SKM-1 (cell line): ENCODE data around the gene DIP2A.
A peak's percentile ranks its signal among the peaks of the same experiment; 100 is the strongest.
"Not testable (repeated sequence)": the region's sequence is repeated elsewhere in the genome, so short reads cannot be mapped to it uniquely, and the experiment has no call there.

Experiments used
- DNase-seq: peaks from one replicate; lab custom pipeline; 2025; ENCODE audit not compliant: unreplicated experiment; lab: John Stamatoyannopoulos, UW

Gene DIP2A

DNA sequence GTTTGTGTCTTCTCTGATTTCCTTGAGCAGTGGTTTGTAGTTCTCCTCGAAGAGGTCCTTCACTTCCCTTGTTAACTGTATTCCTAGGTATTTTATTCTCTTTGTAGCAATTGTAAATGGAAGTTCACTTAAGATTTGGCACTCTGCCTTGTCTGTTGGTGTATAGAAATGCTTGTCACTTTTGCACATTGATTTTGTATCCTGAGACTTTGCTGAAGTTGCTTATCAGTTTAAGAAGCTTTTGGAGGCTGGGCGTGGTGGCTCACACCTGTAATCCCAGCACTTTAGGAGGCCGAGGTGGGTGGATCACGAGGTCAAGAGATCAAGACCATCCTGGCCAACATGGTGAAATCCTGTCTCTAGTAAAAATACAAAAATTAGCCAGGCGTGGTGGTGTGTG, 119.1 kb downstream of the DIP2A start:
- DNase-seq, result not testable (repeated sequence)

DNA sequence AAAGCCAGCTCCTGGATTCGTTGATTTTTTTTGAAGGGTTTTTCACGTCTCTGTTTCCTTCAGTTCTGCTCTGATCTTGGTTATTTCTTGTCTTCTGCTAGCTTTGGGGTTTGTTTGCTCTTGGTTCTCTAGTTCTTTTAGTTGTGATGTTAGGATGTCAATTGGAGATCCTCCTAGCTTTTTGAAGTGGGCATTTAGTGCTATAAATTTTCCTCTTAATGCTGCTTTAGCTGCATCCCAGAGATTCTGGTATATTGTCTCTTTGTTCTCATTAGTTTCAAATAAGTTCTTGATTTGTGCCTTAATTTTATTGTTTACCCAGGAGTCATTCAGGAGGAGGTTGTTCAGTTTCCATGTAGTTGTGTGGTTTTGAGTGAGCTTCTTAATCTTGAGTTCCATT, 120.7 kb downstream of the DIP2A start:
- DNase-seq, result not testable (repeated sequence)

DNA sequence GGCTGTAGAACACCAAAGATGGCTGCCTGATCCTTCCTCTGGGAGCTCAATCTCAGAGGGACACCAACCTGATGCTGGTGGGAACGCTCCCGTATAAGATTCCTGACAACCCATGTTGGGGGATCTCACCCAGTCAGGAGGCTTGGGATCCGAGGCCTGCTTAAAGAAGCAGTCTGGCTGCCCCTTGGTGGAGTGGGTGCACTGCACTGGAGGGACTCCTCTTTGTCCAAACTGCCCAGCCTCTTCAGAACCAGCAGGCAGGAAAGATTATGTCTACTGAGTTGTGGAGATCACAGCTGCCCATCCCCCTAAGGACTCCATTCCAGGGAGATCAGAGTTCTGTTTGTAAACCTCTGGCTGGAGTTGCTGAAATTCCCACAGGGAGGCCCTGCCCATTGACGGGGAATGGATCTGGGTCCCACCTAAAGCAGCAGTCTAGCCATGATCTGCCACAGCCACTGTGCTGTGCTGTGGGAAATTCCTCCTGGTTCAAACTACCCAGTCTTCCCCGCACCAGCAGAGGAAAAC, 123.2 kb downstream of the DIP2A start:
- DNase-seq, result no peak

DNA sequence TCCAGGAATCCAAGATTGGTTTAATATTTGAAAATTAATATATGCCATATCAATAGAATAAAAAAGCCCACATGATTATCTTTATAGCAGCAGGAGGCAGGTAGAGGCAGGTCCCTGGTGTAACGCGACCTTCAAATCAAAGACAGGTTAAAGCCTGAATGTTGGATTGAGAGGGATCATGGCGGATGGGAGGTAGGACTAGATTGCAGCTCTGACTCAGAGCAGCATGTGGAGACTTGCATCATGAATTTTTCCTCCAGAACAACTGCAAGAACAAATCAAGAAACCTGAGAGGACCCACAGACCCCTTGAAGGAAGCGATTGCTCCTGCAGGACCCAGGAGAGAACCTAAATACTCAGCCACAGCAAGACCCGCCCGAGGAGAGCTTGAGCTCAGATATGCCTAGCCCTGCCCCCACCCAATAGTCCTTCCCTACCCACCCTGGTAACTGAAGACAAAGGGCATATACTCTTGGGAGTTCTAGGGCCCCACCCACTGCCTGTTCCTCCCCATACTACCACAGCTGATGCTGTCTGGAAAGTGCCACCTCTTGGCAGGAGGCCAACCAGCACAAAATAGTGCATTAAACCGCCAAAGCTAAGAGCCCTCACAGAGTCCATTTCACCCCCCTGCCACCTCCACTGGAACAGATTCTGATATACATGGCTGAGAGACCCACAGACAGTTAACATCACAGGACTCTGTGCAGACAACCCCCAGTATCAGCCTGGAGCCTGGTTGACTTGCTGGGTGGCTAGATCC, 126.7 kb downstream of the DIP2A start:
- no peak for DNase-seq

DNA sequence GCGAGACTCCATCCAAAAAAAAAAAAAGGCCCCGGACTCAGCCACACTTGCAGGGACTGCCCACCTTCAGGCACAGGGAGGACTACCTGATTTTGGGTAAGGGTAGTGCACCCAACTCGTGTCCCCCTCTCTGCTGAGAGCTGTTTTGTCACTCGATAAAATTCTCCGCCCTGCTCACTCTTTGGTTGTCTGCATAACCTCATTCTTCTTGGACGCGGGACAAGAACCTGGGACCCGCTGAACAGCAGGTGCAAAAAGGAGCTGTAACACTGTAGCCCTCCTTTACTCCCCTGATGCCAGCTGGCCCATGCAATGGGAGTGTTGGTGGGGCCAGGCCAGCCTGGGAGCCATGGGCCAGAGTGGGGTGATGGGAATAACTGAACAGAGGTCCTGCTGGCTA, 135.6 kb downstream of the DIP2A start:
- no peak for DNase-seq

DNA sequence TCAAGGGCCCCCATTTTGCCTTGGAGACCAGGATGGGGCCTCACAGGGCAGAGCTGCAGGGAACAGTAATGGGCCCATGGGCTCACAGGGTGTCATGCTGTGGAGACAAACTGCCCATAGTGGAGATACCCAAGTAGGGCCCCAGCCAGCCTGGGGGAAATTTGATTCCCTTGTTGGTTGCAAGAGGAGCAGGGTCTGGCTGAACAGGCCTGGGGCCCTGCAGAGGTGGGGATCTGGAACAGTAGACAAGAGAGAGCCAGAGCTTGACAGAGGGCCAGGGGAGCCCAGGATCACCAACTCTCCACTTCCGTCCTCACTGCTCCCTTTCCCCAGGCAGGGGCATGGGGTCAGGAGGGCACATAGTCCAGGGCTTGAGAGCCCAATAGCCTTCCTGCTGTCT, 137.5 kb downstream of the DIP2A start:
- DNase-seq, result no peak

DNA sequence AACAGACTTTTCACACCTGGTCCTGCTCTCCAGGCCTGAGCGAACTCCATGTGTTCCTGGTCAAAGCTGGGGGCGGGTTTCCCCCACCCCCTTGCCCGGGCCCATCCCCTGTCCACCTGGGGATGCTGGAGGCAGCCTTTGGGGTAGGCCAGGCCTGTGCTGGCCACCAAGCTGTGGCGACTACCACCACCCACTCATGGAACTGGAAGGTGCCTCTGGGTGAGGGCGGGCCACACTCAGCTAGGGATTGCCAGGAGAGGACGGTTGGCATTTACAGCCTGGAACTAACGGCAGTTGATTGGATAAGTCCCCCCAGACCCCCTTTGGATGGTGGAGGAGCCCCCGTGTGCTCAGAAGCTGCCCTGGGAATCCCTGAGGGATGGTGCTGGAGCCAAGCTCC, 138.3 kb downstream of the DIP2A start:
- no peak for DNase-seq

DNA sequence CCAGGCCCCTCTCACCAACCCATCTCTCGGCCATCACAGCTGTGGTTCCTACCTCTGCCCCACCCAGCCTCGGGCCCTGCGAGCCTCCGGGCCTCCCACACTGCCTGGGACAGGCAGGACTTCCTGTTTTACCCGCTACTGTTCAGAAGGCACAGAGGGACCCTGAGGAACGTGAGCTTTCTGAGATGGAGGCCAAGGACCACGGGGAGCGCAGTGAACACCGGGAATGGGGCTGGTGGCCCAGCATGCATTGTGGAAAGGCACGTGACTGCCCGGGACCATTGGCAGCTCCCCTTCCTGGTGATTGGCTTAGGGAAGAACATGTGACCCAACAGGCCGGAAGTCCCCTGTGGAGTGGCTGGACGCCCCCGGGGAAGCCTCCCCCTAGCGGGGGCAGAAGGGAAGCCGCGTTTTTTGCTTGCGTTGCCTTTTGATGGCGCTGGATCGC, 139.2 kb downstream of the DIP2A start:
- no peak for DNase-seq

DNA sequence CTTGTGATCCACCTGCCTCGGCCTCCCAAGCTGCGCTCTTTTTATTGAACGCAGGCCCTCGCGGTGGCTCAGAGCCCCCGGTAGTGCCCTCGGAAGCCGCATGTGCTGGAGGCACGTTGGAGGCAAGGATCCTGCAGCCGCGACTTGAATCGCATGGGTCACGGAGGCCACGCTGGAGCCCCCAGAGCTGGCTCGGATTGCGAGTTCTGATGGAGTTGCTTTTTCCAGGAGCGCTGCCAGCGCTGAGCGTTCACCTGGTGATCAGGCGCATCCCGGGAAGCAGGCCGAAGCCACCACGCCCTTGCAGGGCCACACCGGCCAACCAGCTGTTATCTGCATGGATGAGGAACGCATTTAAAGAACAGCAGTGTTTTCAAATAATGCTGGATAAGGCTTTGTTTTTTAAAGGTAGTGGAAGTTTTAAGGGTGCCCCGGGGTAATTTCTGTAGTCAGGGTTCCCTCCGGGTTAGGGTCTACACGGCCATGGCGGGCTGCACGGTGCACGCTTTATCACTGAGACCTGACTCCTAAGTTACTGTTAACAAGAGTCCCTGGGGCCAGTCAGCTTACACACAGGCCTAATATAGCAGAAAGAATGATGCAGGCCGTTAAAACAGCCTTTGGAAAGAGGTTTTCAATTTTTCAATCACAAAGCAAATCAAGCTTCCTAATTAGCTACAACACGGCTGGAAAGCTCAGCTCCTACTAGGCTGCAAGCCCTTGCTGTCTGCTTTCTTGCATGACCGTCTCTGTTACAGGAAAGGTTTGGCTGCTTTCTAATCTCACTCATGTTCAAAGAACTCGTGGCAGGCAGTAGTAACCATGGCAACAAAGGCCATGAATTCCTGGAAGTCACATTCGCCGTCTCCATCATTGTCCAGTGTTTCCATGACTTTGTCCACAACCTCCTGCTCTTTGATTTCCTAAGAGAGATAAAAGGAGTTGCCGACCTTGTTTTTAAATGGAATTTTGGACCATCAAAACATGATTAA, 140.2 kb downstream of the DIP2A start:
- DNase-seq, result no peak

DNA sequence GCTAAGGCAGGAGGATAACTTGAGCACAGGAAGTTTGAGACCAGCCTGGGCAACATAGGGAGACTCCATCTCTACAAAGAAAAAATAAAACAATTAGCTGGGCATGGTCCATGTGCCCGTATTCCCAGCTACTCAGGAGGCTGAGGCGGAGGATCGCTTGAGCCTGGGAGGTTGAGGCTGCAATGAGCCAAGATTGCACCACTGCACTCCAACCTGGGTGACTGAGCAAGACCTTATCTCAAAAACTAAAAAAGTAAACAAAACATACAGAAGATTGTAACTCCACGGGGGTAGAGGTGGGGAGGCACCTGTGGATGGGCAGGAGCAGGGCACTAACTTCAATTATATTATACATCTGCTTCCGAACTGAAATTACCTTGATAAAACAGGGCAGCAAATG, 141.6 kb downstream of the DIP2A start:
- no peak for DNase-seq

DNA sequence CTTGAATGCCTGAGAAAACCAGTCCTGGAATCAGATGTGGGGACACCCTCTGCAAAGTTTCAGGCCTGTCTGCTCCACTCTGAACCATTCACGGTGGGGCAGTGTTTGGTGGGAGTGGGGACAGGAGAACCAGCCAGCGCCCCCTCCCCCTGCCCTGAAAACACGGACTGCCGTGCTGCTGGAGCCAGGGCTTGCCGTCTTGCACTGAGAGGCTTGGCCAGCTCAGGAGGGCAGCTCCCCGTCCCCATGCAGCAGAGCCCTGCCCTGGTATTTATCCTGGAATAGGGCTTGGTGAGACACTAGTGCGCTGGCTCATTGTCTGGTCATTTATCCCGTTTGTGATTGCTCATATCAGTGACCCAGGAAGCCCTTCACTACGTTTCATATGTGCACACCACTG, 142.3 kb downstream of the DIP2A start:
- DNase-seq, result no peak

DNA sequence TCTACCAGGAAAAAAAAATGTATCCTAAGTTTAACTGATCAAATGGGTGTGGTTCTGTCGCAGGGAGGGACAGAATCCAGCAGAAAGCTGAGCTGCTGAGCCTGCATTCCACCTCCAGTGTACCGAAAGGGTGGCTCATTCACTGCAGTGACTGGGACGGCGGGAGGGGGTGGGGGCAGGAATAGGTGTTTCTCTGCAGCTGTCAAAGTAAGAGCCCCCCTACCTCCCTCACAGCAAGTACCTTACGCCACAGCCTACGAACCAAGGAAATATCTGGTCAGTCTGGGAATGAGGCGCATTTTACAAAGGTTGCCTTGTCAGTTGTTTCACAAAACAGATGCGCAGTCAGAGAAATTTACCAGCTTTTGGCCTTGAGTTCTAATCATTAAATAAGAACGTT, 144.5 kb downstream of the DIP2A start:
- no peak for DNase-seq

DNA sequence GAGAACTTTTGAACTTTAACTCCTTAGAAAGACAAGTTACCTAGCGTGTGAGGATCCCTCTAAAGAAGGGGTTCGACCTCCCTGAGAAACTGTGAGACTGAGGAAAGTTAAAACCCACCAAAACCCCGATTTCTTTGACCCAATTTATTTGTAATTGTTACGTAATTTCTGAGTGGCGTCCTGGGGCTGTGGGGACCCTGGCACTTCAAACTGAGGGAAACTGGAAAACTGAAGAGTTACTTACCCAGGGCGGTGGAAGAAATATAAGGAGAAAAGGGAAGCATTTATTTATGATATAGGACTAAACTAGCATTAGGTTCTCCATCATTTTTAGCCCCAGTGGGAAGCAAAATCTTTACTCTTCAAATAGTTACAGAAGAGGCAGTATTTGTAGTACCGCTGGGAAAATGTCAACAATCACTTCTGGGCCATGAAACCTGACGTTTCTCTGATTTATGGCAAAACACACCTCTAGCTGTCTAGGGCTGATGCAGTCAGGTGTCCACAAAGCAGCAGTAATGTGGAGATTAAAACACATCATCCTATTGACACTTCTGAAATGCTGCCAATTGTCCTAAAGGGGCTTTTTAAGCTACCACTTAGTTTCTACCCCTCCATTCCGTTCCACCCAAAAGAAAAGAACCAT, 145.8 kb downstream of the DIP2A start:
- no peak for DNase-seq

DNA sequence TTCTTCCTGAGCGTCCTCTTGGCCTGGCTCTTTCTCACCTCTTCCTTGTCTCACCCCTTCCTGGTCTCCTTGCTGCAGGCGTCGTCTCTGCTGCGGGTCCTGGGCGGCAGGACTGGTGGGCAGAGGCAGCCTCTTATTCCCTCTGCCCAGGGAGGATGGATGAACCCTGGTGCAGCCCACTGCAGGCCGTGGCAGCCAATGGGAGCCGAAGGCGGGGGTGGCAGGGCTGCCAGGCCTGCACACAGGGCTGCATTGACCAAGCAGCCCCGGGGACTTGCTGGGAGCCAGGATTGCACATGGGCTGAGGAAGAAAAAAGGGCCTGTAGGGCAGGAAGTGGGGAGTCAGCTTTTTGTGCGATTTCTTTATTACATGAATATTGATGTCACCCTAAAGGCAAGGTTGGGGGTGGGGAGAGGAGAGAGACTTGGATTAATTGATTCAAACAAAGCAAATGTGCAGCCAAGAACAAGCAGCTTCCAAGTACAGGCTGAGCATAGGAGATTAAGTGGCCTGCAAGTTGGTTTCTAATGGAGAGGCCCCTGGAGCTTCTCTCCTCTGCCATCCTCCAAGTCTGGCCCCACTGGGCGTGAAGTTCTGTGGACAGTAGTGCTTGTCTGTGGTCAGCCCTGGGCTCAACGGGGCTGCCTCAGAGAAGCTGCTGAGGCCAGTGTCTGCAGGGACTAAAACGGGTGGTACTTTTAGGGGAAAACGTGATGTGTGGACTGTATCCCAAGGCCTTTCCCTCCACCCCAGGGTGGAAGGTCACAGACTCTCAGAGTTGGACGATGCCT, 146.5 kb downstream of the DIP2A start, which contains the start of gene S100B:
S100B (minus strand) TSS at position 108 of the 792 bp plus-strand sequence. CDS start 2,667 bp downstream, outside the sequence.
- DNase-seq, result peak; percentile 56

DNA sequence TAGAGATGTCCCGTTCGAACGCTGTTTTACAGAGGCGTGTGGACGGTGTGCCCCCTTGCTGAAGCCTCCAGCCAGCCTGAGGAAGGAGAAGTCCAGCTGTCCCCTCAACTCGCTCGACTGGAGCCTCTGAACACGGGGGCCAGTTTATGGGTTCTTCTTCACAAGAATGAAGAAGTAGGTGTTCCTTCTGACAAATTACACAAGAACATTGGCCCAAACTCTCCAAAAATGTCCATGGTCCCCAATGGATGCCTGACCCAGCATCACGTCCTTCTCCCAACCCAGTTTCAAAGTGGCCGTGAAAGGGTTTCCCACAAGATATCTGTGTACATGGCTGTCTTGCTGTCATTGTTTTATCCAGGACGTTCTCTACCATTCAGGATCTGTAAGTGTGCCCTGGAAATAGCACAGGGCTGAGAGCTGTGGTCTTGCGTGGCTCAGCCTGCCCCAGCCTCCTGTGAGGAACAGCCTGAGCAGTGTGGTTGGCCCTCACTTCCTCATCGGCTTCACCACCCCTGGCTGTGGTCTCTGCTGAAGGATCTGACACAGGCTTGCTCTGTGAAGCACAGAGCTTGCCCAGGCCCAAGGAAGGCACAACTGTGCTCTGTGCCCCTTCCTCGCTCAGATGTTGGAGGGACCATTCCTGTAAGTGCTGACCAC, 147.2 kb downstream of the DIP2A start:
- peak; percentile 85 for DNase-seq

DNA sequence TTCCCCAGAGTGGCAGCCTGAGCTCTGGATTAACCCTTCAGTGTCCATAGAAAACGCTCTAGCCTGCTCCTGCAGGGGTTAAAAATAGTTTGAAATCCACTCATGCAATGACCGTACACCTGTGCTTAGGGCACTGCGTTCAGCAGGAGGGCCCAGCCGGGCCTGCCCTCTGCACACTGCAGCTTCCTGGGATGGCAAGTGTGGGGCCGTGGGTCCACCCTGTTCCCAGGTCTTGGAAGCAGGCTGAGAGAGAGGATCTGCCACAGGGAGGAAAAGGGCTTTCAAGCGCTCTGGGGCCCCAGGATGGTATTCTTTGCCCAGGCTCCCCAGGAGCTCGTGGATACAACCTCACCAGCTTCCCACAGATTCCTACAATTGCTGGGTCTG, 147.7 kb downstream of the DIP2A start:
- no peak for DNase-seq

DNA sequence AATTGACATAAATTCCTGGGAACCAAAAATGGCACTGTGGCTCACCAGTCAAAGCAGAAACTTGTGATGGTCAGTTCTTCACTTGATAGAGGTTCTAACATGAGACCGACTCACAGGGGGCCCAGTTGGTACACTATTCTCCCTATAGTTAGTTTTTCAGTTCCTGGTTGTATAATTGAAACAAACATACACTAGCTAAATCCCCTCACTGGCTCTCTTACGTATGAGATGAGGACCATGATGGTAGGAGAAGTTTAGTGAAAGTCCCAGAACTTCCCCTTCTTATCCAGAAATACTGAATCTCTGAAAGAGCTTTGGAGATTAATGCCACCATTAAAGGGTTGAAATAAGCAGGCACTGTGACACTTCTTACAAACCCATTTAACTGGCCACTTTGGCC, 148.9 kb downstream of the DIP2A start:
- no peak for DNase-seq

DNA sequence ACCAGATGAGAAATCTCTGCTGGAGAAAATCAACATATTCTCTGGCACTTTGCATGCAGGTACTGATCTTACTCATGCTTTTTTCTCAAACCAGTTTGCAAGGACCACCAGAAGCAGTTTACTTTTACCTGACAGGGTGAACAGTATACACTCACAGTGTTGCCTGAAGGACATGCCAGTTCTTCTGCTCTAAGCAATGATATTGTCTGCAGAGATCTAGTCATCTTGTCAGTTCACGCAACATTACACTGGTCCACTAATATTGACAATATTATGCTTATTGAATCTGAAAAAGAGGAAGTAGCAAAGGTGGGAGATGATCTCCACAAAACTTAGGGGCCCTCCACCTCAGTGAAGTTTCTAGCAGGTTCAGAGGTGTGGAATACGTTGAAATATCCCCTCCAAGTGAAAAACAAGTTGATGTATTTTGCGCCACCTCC, 150.0 kb downstream of the DIP2A start:
- DNase-seq, result no peak

DNA sequence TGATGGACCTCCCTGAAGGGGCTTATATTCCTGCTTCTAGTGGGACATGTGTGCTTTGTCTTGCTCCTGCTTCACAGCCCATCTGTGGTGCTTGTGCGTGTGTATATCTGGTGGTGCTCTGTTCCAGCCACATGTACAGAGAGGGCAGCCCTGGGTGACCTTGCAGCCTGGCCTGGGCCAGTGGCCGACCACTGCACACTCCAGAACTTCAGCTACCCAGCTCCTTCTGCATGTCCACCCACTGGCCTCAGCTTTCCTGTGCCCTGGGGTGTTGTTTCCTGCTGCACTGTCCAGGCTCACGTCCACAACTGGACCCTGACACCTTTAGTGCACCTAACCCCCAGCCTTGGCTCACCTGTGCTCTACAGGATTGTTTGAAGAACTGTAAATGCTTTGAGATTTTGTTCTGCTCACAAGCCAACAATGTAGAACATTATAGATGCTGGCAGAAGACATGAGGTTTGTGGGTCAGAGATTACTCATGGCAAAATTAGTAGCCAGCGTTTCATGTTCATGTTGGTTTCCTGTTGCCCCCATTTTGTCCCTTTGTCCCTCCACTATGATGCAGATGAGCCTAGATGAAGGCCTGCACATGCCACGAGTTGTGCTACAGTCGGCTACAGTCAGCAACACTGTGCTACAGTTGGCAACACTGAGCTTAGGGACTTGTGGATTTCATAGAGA, 151.5 kb downstream of the DIP2A start:
- DNase-seq, result no peak
